Endothelial cell of umbilical vein (primary cell): ENCODE data around the gene TUBB4A. TPM values are rescaled to one million over a fixed set of nuclear protein-coding genes. Genes with fewer than 3 reads are reported as not detected.
A peak's percentile ranks its signal among the peaks of the same experiment; 100 is the strongest.

Experiments used
- BruUV-seq: library from RNA; stranded (reverse); fragments of 400-500 nt; replicated peaks from 2 replicates; lab custom pipeline; 2021; lab: Mats Ljungman, UMichigan
- CTCF ChIA-PET: fragments of 300-600, 350-600 bp; sonication (Branson Sonifier 250); formaldehyde crosslinking; loops from one replicate; lab custom pipeline; 2021; ENCODE audit warnings: antibody characterized with exemption, inconsistent platforms; lab: Charles Lee
- POLR2A ChIA-PET: fragments of 300-600, 350-600 bp; sonication (Branson Sonifier 250); formaldehyde crosslinking; loops from one replicate; lab custom pipeline; 2021; ENCODE audit warnings: antibody characterized with exemption, inconsistent platforms; lab: Charles Lee
- DNase-seq: peaks from one replicate; pipeline ENCODE4 v3.0.0-alpha.2; 2011; ENCODE audit warnings: low read depth, low spot score
- FAIRE-seq: peaks from 2 replicates; lab custom pipeline; 2011; peaks lifted over from hg19 to GRCh38; lab: Jason Lieb, UNC
- H2AFZ ChIP-seq: 2 replicates; pipeline ENCODE4 v1.6.0; 2012; ENCODE audit warnings: low read depth, low read length, control low read depth, inconsistent platforms
- H3K27ac ChIP-seq: 2 replicates; pipeline ENCODE4 v1.5.1; 2011; ENCODE audit warnings: low read depth, mild to moderate bottlenecking, control low read depth, low read length, moderate library complexity; ENCODE audit not compliant: insufficient read depth
- H3K27me3 ChIP-seq, 2 experiments: 2 replicates each; pipeline versions ENCODE4 v1.6.0 to v1.6.1; 2011; ENCODE audit warnings: low read length in 2 of 2, mixed read lengths in 1 of 2; ENCODE audit not compliant: control insufficient read depth in 2 of 2, insufficient read depth in 2 of 2
- H3K36me3 ChIP-seq, 2 experiments: 2 replicates in 1 of 2; 3 replicates in 1 of 2; pipeline ENCODE4 v1.5.1; 2011; ENCODE audit warnings: low read length in 2 of 2, mild to moderate bottlenecking in 1 of 2, moderate library complexity in 1 of 2; ENCODE audit not compliant: control insufficient read depth in 2 of 2, insufficient read depth in 2 of 2; ENCODE audit errors: extremely low read depth in 1 of 2
- H3K4me1 ChIP-seq: 3 replicates; pipeline ENCODE4 v1.5.1; 2011; ENCODE audit warnings: mild to moderate bottlenecking, low read length; ENCODE audit not compliant: control insufficient read depth, insufficient read depth; ENCODE audit errors: extremely low read depth
- H3K4me2 ChIP-seq: 2 replicates; pipeline ENCODE4 v1.6.1; 2011; ENCODE audit warnings: low read length, control low read depth, mixed read lengths; ENCODE audit not compliant: insufficient read depth
- H3K4me3 ChIP-seq, 3 experiments: fragments of 200-600 bp in 1 of 3; sonication (generic), shearing (Covaris generic) in 1 of 3; replicated peaks in 1 of 3; 2 replicates each; pipeline ENCODE4 v1.5.1; 2011 to 2016; ENCODE audit warnings: control low read depth in 3 of 3, low read length in 3 of 3, mild to moderate bottlenecking in 2 of 3, inconsistent platforms in 1 of 3, low read depth in 1 of 3, moderate library complexity in 1 of 3; ENCODE audit not compliant: insufficient read depth in 1 of 3
- H3K79me2 ChIP-seq: 2 replicates; pipeline ENCODE4 v1.6.0; 2012; ENCODE audit warnings: low read length, inconsistent platforms; ENCODE audit not compliant: control insufficient read depth, insufficient read depth
- H3K9ac ChIP-seq: replicated peaks from 2 replicates; pipeline ENCODE3; 2011; ENCODE audit warnings: low read length, control low read depth; ENCODE audit not compliant: insufficient read depth; ENCODE audit errors: extremely low read depth
- H3K9me1 ChIP-seq: replicated peaks from 3 replicates; pipeline ENCODE4 v1.6.0; 2011; ENCODE audit warnings: mild to moderate bottlenecking, low read length; ENCODE audit not compliant: control insufficient read depth, insufficient read depth; ENCODE audit errors: extremely low read depth
- H3K9me3 ChIP-seq: replicated peaks from 2 replicates; pipeline ENCODE4 v1.5.1; 2012; ENCODE audit warnings: low read length, inconsistent platforms; ENCODE audit not compliant: control insufficient read depth, insufficient read depth
- H4K20me1 ChIP-seq: replicated peaks from 2 replicates; pipeline ENCODE3; 2011; ENCODE audit warnings: mild to moderate bottlenecking, low read length; ENCODE audit not compliant: control insufficient read depth, insufficient read depth; ENCODE audit errors: extremely low read depth
- CTCF ChIP-seq, 2 donors: IDR thresholded peaks; 1 replicate in 1 of 2; 2 replicates in 1 of 2; pipeline ENCODE4 v1.5.1; 2011; ENCODE audit warnings: low read length in 2 of 2, mild to moderate bottlenecking in 2 of 2, moderate library complexity in 2 of 2, control low read depth in 1 of 2, inconsistent platforms in 1 of 2, low read depth in 1 of 2; ENCODE audit not compliant: insufficient read depth in 1 of 2; ENCODE audit errors: extremely low read depth in 1 of 2
- EZH2 ChIP-seq: IDR thresholded peaks from 2 replicates; pipeline ENCODE4 v1.6.1; 2012; ENCODE audit warnings: borderline replicate concordance, low read depth, mild to moderate bottlenecking, moderate library complexity, low read length, inconsistent platforms; ENCODE audit not compliant: severe bottlenecking
- FOS ChIP-seq: IDR thresholded peaks from 2 replicates; pipeline ENCODE4 v1.6.1; 2011; ENCODE audit warnings: mild to moderate bottlenecking, low read length, moderate library complexity, borderline replicate concordance; ENCODE audit not compliant: insufficient read depth
- GATA2 ChIP-seq: IDR thresholded peaks from 2 replicates; pipeline ENCODE4 v1.7.0; 2011; ENCODE audit warnings: low read depth, mild to moderate bottlenecking, moderate library complexity, mixed read lengths, low read length; ENCODE audit not compliant: insufficient read length, insufficient read depth
- JUN ChIP-seq: IDR thresholded peaks from 2 replicates; pipeline ENCODE4 v1.6.1; 2011; ENCODE audit warnings: borderline replicate concordance, low read depth; ENCODE audit not compliant: insufficient read length, insufficient read depth
- MAX ChIP-seq: IDR thresholded peaks from 2 replicates; pipeline ENCODE4 v1.6.1; 2011; ENCODE audit not compliant: insufficient read depth, insufficient read length
- MYC ChIP-seq: IDR thresholded peaks from one replicate; pipeline ENCODE4 v1.6.1; 2011; ENCODE audit warnings: mild to moderate bottlenecking, low read depth, low read length
- POLR2A ChIP-seq: IDR thresholded peaks from 2 replicates; pipeline ENCODE4 v1.6.1; 2012; ENCODE audit warnings: low read depth, mild to moderate bottlenecking, control low read depth, low read length
- POLR2AphosphoS5 ChIP-seq: IDR thresholded peaks from 2 replicates; pipeline ENCODE4 v1.6.1; 2012; ENCODE audit warnings: low read depth, mild to moderate bottlenecking, control low read depth, low read length, moderate library complexity; ENCODE audit not compliant: insufficient read depth
- dilution Hi-C: fragments of 300-500 bp; cut with MboI; formaldehyde crosslinking; loops from one replicate; pipeline ENCODE4 v1.15.0; 2019; ENCODE audit warnings: low sequenced_read_pairs; ENCODE audit not compliant: extremely low pct_ligation_motif_present
- intact Hi-C: fragments of 100-400 bp; cut with micrococcal nuclease; formaldehyde crosslinking; loops from one replicate; pipeline ENCODE4 v1.10.0; 2022
- polyA plus RNA-seq, 4 experiments: library from polyadenylated mRNA; depleted of rRNA in 3 of 4; stranded (reverse) in 3 of 4; unstranded in 1 of 4; fragments of >200 nt; gene quantifications; 2 replicates each; pipeline versions ENCODE4 v1.2.1 to v1.2.3, GENCODE V29; 2011 to 2012; ENCODE audit warnings: missing spikeins in 1 of 4
- total RNA-seq: library from RNA; stranded (reverse); gene quantifications from 2 replicates; pipeline ENCODE4 v1.2.3, GENCODE V29; 2021

The TUBB4A gene
- total and polyA plus RNA-seq, 2 donors (not counting 3 experiments of a cell fraction or from before 2014, with no cell fraction given) = not detected

GRCh38 chr19:6458695-6459261 is 43.3 kb downstream of the TUBB4A start:
- Histone ChIP-seq H3K27ac (no peak overlapping the region), H3K27me3 (peaks cover under 1 to 2% of the 10 kb centered on the region in 2 experiments), H3K9me3 (no peaks in the 10 kb centered on the region), H2AFZ (peak overlapping the region; percentile 98), H3K36me3 (peaks cover under 1 to 5% of the 10 kb centered on the region in 2 experiments), H3K4me3 (peak overlapping the region; percentile 54 to 72 (median 58)), H3K4me2 (peak overlapping the region; percentile 90), H3K9me1 (no peaks in the 10 kb centered on the region), H3K4me1 (peaks cover 7% of the 10 kb centered on the region), H3K79me2 (no peaks in the 10 kb centered on the region), H3K9ac (no peak overlapping the region), H4K20me1 (no peaks in the 10 kb centered on the region)
- no peak for DNase-seq
- CTCF ChIA-PET = interaction anchor here (1.1 to 1.3 kb wide), 2 partner anchors 34 to 58 kb away, joined by 3 to 5 read pairs; partner anchors contain the start of gene KHSRP
- no peak for FAIRE-seq
- dilution Hi-C loops (no loop called here), intact Hi-C loops (no loop called here)
- POLR2A ChIA-PET = no interaction called here
- TF ChIP-seq CTCF (IDR thresholded peaks at IDR 0.05; ENCODE audit: extremely low read depth in 1 of 2, insufficient read depth in 1 of 2, low read depth in 1 of 2, low read length in 2 of 2) = no peak
- no peak for TF ChIP-seq POLR2AphosphoS5
- no peak for TF ChIP-seq FOS
- TF ChIP-seq JUN = no peak
- TF ChIP-seq EZH2 = no peak
- no peak for TF ChIP-seq GATA2
- TF ChIP-seq MAX = no peak
- no peak for TF ChIP-seq POLR2A
- no peak for TF ChIP-seq MYC
- BruUV-seq = no TSS peak
